HG02610 (cell line): ENCODE data around the gene ELAVL1.
"Not testable (repeated sequence)": the region's sequence is repeated elsewhere in the genome, so short reads cannot be mapped to it uniquely, and the experiment has no call there.

Experiments
- ATAC-seq: cut with Tn5 transposase; IDR thresholded peaks from one replicate; pipeline ENCODE4 v1.9.1; 2021; ENCODE audit warnings: mild to moderate bottlenecking, moderate library complexity; ENCODE audit not compliant: unreplicated experiment

Gene ELAVL1

GRCh38 chr19:7941895-7942596 lies 63.4 kb downstream of the ELAVL1 start:
- no peak for ATAC-seq

- no peak for ATAC-seq
These were observed 64.6 kb downstream of the ELAVL1 start for GRCh38 chr19:7940841-7941240.

- ATAC-seq, result no peak
These were observed 70.7 kb downstream of the ELAVL1 start for GRCh38 chr19:7934766-7935165.

GRCh38 chr19:7933828-7934725 lies 71.4 kb downstream of the ELAVL1 start:
- ATAC-seq, result no peak

- ATAC-seq, result no peak
These were observed 72.0 kb downstream of the ELAVL1 start for GRCh38 chr19:7933411-7933810.

- ATAC-seq, result no peak
These were observed 72.5 kb downstream of the ELAVL1 start for GRCh38 chr19:7932930-7933300.

GRCh38 chr19:7932276-7932929 lies 73.0 kb downstream of the ELAVL1 start:
- ATAC-seq, result no peak

- ATAC-seq, result no peak
These were observed 74.0 kb downstream of the ELAVL1 start for GRCh38 chr19:7931221-7932061.

GRCh38 chr19:7930765-7931164 lies 74.7 kb downstream of the ELAVL1 start:
- ATAC-seq, result no peak

- ATAC-seq, result not testable (repeated sequence)
These were observed 75.4 kb downstream of the ELAVL1 start for GRCh38 chr19:7930030-7930429.

- ATAC-seq, result no peak
These were observed 76.4 kb downstream of the ELAVL1 start for GRCh38 chr19:7928741-7929701.

GRCh38 chr19:7928334-7928706 lies 77.1 kb downstream of the ELAVL1 start:
- no peak for ATAC-seq

- ATAC-seq, result no peak
These were observed 77.7 kb downstream of the ELAVL1 start for GRCh38 chr19:7927605-7928333.

GRCh38 chr19:7926727-7927604 lies 78.5 kb downstream of the ELAVL1 start:
- ATAC-seq, result no peak

- ATAC-seq, result no peak
These were observed 79.3 kb downstream of the ELAVL1 start, which contains the start of gene CTXN1 for GRCh38 chr19:7926021-7926726. TSS of gene CTXN1 (minus strand) at chr19:7926135. CDS start at chr19:7925538, 597 bp downstream.

GRCh38 chr19:7925171-7925851 lies 80.1 kb downstream of the ELAVL1 start:
- ATAC-seq, result no peak
